Measurements from ENCODE around the gene PDE3B.
"Not testable (repeated sequence)": the region's sequence is repeated elsewhere in the genome, so short reads cannot be mapped to it uniquely, and the experiment has no call there.

Gene PDE3B

DNA sequence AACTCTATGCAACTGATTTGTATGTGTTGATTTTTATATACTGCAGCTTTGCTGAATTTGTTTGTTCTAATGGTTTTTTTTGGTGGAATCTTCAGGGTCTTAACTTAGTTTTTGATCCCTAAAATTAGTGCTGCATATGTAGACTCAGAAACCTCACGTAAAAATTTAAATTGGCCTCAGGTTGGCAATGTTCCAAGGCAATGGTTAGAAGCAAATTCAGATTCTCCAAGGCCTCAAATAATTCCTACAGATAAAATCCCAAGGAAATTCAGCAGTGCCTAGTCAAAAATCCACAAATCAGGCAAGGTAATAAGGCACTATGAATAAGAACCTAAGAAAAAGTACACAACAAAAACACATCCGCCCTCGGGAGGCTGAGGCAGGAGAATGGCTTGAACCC is 9.5 kb downstream of the PDE3B start:
- TF ChIP-seq, protein P1, sequence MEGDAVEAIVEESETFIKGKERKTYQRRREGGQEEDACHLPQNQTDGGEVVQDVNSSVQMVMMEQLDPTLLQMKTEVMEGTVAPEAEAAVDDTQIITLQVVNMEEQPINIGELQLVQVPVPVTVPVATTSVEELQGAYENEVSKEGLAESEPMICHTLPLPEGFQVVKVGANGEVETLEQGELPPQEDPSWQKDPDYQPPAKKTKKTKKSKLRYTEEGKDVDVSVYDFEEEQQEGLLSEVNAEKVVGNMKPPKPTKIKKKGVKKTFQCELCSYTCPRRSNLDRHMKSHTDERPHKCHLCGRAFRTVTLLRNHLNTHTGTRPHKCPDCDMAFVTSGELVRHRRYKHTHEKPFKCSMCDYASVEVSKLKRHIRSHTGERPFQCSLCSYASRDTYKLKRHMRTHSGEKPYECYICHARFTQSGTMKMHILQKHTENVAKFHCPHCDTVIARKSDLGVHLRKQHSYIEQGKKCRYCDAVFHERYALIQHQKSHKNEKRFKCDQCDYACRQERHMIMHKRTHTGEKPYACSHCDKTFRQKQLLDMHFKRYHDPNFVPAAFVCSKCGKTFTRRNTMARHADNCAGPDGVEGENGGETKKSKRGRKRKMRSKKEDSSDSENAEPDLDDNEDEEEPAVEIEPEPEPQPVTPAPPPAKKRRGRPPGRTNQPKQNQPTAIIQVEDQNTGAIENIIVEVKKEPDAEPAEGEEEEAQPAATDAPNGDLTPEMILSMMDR (conservative IDR thresholded peaks at IDR 0.05) = no peak
- no peak for TF ChIP-seq ZFX (IDR thresholded peaks at IDR 0.05)
- no peak overlapping the region for H3K27ac ChIP-seq

GRCh38 chr11:14655435-14655834 is 11.8 kb downstream of the PDE3B start:
- TF ChIP-seq ZFX (IDR thresholded peaks at IDR 0.05) = no peak
- TF ChIP-seq, protein P1 (conservative IDR thresholded peaks at IDR 0.05) = no peak

DNA sequence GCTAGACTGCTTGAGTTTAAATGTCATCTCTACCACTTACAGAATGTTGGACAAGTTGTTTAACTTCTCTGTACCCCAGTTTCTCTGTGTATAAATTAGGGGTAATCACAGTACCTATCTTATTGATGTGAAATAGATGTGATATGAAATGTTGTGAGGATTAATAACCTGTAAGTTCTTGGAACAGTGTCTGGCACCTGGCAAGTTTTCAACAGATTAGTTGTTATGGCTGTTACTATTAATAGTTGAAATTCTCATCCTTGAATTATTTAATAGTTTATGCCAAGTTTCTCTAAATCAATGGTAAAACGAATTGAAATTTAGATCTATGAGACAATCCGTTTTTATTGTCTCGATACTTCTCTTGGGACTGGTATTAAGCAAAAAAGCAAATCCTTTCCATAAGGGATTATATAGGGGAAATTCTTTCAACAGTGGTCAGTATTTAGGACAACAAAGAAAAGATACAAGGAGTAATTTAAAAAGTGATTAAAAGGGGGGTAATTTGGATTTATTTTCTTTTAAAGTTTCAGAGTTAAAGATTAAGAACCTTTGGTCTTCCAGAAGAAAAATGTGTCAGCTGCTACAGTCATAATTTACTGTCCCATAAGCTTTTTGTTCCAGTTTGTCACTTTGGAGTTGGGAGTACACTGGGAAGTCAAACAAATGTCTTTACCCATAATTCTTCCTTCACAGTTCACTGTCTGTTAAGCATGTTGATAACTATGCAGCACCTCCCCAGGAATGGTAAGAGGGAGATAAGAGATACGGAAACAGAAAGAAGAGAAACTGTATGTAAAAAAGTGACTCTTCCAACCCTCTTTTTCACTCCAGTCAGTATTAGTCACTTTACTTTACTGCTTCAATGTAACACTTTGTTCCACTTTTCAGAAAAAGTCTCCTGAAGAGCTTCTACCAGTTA is 13.2 kb downstream of the PDE3B start:
- TF ChIP-seq ZFX (IDR thresholded peaks at IDR 0.05) = no peak
- TF ChIP-seq, protein P1 (conservative IDR thresholded peaks at IDR 0.05) = no peak
- no peak overlapping the region for H3K27ac ChIP-seq

More at GRCh38 chr11:14655435-14655834, 11.8 kb downstream of the PDE3B start:
- H3K27ac ChIP-seq = no peak overlapping the region

- TF ChIP-seq, protein P1 (conservative IDR thresholded peaks at IDR 0.05) = no peak
- no peak for TF ChIP-seq ZFX (IDR thresholded peaks at IDR 0.05)
- H3K27ac ChIP-seq = no peak overlapping the region
Observed at GRCh38 chr11:14657841-14658240, 14.2 kb downstream of the PDE3B start.

DNA sequence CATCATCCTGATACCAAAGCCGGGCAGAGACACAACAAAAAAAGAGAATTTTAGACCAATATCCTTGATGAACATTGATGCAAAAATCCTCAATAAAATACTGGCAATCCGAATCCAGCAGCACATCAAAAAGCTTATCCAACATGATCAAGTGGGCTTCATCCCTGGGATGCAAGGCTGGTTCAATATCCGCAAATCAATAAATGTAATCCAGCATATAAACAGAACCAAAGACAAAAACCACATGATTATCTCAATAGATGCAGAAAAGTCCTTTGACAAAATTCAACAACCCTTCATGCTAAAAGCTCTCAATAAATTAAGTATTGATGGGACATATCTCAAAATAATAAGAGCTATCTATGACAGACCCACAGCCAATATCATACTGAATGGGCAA is 21.3 kb downstream of the PDE3B start:
- not testable (repeated sequence) for H3K27ac ChIP-seq

GRCh38 chr11:14667329-14667728 is 23.7 kb downstream of the PDE3B start:
- H3K27ac ChIP-seq = not testable (repeated sequence)

DNA sequence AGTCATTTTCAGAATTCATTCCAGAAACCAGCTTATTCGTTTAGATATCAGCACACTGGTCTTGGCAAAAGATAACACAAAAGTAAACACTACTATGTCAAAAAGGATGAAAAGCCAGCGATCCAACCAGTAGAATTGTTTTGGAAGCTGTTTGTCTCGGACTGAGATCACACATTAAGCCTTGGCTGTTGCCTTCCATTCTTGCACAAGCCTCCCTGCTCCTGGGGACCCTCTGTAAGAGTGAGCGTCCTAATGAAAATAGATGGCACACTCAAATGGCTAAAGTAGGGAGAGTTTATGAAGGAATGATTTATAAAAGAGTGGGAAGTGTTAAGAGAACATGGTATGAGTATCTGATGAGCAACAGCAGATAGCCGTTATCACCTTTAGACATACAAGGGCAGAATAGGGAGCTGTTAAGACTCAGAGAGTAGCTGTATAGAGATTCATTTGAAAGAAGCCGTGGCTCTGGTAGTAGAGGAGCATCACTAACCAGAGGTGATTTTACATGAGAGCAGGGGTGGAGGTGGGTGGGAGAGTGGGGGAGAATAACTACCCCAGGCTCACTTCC is 25.2 kb downstream of the PDE3B start:
- TF ChIP-seq ZFX (IDR thresholded peaks at IDR 0.05) = no peak
- no peak overlapping the region for H3K27ac ChIP-seq

DNA sequence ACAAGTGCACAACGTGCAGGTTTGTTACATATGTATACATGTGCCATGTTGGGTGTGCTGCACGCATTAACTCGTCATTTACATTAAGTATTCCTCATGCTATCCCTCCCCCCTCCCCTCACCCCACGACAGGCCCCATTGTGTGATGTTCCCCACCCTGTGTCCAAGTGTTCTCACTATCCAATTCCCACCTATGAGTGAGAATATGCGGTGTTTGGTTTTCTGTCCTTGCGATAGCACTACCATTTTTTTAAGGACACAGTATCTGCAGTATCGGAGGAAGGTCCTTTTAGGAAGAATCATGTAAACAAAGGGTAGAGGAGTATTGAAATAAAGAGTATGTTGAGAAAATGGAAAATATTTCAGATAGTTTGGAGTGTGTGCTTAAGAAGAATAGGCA is 25.9 kb downstream of the PDE3B start:
- H3K27ac ChIP-seq = no peak overlapping the region
- TF ChIP-seq, protein P1 (conservative IDR thresholded peaks at IDR 0.05) = no peak
- no peak for TF ChIP-seq ZFX (IDR thresholded peaks at IDR 0.05)

- H3K27ac ChIP-seq = no peak overlapping the region
- no peak for TF ChIP-seq ZFX (IDR thresholded peaks at IDR 0.05)
- TF ChIP-seq, protein P1 (conservative IDR thresholded peaks at IDR 0.05) = no peak
Observed at GRCh38 chr11:14669958-14670357, 26.4 kb downstream of the PDE3B start.
